ENCODE results near the gene TCAP.

Gene TCAP

DNA sequence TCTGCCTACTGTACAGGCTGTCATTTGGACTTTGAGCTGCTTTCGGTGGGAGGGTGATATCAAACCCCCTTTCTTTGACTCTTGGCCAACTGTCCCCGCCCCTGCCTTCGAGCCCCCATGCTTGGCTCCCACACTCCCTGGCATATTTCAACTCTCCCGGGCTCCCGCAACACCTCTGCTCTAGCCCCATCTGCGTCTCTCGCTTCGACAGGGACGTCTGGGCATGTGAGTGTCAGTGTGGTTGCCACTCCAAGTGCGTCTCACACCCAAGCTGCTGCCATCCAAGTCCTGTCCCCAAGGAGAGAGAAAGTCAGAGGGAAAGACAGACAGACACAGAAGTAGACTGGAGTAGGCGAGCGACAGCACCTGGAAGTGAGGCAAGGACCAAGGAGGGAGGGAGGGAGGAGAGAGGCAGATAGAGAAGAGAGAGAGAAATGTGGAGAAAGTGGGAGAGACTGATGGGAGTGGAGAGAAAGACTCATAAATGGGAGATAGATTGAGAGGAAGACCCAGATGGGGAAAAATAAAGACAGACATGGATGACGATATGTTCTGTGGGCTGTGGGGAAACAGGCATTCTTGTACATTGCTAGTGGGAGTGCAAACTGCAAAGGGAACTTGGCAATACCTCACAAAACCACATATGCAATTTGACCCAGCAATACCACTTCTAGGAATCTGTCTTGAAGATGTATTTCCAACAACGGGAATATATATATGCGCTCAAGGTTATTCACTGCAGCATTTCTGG lies 16.4 kb upstream of the TCAP start:
- no peak for DNase-seq

DNA sequence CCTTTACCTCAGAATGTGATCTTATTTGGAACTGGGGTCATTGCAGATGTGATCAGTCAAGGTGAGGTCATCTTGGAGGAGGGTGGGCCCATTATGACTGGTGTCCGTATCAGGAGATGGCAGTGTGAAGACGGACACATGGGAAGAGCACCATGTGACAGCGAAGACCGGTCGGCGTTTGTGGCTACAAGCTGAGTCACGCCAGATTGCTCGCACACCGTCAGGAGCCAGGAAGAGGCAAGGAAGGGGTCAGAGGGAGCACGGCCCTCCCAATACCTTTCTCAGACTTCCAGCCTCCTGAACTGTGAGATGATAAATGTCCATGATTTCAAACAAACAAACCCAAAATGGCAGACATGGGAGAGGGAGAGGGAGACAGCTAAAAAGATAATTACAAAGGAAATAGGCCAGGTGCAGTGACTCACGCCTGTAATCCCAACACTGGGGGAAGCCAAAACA lies 15.0 kb upstream of the TCAP start:
- no peak for DNase-seq

DNA sequence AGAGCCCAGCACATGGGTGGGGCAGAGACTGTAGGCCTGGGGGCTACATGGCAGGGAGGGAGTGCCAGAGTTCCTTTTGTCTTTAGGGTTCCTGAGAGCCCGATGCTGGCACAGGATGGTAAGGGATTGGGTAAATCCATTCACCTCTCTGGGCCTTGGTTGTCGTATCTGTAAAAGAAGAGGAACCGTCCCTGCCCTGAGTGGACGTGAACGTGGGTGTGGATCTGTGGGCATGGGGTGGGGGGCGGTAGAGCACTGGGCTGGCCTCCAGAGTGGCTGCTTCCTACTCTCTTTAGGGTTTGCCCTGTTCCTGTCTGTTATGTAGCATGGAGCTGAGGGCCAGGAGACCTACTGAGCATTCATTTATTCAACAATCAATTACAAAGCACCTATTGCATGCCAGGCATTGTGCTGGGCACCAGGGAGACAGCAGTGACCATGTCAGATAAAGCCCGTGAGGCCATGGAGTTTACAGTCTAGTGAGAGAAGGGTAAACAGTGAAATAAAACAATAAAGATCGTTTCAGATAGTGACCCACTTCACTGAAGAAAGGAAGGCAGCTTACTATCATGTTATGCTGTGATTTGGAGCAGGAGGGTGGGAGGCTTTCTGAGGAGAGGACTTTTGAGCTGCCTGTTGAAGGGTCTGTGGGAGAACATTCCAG lies 13.1 kb upstream of the TCAP start:
- no peak for DNase-seq

DNA sequence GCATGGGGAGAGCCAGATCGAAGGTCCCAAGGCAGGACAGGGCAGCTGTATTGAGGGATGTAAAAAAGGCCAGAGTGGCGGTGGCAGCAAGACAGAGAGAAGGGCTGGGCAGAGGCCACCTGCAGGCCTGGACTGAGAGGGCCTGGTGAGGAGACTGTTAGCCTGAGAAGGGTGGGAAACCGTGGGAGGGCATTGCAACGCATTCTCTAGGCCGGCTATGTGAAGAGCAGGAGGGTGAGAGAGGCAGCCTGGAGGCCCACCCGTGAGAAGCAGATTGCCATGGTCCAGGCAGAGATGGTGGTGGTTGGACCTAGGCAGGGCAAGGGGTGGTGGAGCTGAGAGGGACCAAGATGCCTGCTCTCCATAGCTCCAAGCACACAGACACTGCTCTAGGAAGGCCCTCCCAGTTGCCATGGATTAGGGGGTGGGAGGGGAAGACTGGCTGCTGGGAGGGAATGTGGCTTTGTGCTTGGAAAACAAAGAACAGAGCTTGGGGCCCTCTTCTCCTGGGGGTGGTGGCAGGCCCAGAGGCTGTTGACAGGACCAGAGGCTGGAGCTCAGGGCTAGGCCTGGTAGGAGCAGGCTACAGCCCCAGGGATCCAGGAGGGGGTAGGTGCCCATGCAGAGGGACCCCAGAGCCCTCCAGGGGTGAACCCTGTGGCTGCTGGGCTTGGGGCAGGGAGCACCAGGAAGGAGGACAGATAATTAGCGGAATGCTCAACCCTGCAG lies 12.4 kb upstream of the TCAP start:
- peak in 38 of 51 donors; percentile 15 to 81 (median 44) for DNase-seq

DNA sequence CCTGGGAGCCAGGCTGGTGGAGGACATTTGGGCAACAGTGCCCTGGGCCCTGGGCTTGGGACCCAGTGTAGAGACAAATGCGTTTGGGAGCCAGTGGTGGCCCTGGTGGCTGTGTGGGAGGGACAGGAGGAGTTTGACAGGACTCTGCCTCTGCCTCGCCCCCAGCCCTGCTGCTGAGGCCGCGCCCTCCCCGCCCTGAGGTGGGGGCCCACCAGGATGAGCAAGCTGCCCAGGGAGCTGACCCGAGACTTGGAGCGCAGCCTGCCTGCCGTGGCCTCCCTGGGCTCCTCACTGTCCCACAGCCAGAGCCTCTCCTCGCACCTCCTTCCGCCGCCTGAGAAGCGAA lies 11.9 kb upstream of the TCAP start:
- peak in 1 of 51 donors; percentile 40 for DNase-seq

DNA sequence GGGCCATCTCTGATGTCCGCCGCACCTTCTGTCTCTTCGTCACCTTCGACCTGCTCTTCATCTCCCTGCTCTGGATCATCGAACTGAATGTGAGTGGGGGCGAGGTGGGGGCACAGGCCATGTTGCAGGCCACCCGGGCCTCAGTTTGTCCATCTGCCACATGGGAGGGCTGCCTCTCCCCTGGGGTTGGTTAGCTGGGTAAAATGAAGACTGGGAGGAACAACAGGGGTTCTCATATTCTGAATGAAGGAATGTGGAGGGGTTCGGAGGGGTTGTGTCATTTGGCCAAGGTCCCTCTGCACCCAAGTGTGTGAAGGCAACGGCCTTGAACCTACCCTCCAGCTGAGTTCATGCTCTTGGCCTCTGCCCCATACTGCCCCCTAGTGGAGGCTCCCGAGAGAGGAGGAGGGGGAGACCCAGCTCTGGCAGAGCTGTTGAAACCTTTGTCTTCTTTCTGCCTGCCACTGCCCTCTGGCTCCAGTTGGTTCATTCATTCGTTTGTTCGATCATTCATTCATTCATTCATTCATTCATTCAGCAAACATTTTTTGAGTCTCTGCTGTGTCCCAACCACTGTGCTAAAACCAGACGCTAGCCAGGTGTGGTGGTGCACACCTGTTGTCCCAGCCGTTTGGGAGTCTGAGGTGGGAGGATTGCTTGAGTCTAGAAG lies 11.4 kb upstream of the TCAP start:
- DNase-seq, result peak in 37 of 51 donors; percentile 11 to 80 (median 47)

DNA sequence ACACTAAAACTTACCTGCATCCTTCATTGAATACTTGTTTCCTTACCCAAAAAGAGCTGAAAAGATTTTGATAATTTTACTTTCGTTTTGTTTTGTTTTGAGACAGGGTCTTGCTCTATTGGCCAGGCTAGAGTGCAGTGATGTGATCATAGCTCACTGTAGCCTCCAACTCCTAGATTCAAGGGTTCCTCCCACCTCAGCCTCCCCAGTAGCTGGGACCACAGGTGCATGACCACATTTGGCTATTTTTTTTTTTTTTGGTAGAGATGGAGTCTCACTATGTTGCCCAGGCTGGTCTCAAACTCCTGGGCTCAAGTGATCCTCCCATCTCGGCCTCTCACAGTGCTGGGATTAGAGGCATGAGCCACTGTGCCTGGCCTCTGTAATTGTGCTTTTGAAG lies 10.0 kb upstream of the TCAP start:
- DNase-seq, result no peak

DNA sequence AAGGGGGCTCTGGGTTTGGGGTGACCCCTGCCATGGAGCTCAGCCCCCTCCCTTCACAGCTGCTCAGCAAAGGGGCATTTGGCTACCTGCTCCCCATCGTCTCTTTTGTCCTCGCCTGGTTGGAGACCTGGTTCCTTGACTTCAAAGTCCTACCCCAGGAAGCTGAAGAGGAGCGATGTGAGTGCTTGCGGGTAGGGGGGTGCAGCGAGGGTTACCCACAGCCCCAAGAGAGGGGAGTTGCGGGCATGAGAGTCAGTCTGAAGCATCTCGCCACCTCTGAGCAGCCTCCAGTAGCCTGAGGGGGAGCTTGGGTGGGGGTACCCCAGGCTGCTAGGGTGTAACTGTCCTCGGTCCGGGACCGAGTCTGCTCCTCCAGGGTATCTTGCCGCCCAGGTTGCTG lies 6.8 kb upstream of the TCAP start:
- DNase-seq, result no peak

DNA sequence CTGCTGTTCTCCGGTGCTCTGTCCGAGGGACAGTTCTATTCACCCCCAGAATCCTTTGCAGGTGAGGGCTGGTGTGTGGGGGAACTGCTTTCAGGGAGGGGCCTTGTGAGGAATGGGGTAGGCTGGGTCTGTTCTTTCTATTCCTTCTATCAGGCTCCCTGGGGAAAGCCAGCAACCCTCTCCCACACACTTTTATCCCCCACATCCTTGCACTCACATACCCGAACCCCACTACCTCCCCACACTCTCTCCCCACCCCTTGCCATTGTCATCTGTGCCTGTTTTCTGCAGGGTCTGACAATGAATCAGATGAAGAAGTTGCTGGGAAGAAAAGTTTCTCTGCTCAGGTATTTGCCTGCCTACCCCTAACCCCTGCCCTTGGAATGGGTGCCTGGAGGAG lies 6.4 kb upstream of the TCAP start:
- DNase-seq, result peak in 1 of 51 donors; percentile 13

DNA sequence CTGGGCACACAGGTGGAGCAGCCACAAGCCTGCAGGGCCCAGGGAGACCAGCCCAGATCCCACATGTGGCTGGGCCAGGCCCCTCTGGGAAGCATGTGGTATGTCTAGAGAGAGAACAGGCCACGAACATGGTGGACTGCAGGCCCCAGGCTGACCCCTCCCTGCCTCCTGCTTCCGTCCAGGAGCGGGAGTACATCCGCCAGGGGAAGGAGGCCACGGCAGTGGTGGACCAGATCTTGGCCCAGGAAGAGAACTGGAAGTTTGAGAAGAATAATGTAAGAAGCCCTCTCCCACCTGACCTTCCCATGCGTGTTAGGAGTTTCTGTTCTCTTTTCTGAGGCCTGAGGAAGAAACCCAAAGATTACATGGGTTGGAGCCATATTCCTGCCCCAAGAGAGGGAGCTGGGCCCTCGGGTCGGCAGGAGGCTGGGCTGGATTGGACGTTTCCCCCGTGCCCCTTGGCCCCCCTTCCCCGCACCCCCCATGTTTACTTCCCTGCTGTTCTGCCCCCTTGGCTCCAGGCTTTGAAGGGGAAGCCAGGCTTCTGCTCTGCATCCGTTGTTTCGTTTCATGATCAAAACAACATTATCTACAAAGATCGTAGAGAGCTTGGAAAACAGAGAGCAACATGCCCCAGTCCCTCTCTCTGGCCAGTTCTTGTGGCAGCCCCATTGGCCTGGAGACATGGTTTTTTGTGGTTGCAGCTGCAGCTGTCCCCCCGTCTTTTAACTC lies 5.7 kb upstream of the TCAP start:
- DNase-seq, result no peak

DNA sequence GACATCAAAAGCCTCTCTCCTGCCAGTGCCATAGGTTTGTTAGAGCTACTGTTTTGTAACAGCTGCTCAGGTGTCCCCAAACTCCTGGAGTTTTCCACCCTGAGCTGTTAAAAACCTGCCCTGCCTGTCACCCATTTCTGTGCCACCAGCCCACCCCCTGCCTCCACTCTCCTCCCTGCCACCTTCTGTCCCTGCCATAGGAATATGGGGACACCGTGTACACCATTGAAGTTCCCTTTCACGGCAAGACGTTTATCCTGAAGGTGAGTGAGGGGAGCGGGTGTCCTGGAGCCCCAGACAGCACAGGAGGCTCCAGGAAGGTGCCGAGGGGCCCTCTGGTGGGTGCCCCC lies 5.2 kb upstream of the TCAP start:
- DNase-seq, result no peak

DNA sequence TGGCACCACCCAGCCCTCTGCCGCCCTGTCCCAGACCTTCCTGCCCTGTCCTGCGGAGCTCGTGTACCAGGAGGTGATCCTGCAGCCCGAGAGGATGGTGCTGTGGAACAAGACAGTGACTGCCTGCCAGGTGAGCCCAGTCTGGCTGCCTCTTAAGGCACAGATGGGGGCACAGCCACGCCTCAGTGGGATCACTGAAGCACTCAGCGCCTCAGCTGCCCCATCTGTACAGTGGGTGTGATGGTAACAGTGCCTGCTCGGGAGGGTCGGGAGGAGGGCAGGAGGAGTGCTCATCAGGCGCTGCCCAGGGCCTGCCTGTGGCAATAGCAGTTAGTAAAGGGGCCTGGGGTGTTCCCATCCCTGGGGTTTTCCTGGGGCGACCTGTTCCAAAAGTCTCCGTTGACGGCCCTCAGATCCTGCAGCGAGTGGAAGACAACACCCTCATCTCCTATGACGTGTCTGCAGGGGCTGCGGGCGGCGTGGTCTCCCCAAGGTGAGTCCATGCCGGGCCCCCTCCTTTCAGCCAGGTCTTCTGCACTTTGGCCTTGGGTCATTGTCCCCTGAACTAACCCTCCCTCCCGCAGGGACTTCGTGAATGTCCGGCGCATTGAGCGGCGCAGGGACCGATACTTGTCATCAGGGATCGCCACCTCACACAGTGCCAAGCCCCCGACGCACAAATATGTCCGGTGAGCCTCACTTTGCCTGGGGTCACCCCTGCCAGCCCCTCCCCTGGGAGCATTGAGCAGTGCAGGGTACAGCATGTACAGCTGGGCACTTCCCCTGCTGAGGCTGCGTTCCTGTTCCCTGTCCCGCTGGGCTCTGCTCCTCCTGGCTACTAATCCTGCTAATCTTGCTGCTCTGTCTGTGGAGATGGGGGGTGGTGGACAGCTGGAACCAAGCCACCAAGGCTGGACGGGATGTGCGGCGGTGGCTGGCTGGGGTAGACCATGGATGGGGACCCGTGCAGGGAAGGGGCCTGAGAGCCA lies 4.5 kb upstream of the TCAP start:
- DNase-seq, result peak in 2 of 51 donors; percentile 21 to 46

DNA sequence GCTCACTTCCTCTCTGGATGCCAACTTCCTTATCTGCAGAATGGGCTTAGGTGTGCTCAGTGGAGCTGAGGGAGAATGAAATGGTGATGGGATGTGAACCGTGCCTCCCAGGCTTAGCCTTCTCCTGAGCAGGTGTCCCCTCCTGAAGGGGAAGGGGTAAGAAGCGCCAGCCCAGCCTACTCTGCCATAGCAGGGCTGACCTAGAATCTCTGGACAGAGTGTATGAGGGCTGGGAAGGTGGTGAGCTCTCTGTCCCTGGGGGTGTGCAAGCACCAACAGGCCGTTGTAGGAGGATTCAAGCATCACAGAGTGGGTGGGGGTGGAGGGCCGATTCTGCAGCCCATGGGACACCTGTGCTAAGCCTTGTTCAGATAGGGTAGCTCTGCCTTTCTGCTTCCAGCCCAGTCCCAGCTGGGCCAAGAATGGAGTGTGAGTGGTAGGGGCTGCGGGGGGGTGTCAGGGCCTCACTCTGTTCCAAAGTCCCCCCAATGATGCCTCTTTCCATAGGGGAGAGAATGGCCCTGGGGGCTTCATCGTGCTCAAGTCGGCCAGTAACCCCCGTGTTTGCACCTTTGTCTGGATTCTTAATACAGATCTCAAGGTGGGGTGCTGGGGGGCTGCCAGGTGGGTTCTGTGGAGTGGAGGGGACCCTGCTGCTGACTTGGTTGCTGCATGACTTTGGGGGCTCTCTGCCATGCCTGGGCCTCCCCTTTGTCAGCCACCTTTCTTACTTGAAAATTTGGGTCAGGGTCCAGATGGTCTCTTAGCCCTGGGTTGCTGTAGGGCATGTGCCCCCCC lies 3.2 kb upstream of the TCAP start:
- no peak for DNase-seq

DNA sequence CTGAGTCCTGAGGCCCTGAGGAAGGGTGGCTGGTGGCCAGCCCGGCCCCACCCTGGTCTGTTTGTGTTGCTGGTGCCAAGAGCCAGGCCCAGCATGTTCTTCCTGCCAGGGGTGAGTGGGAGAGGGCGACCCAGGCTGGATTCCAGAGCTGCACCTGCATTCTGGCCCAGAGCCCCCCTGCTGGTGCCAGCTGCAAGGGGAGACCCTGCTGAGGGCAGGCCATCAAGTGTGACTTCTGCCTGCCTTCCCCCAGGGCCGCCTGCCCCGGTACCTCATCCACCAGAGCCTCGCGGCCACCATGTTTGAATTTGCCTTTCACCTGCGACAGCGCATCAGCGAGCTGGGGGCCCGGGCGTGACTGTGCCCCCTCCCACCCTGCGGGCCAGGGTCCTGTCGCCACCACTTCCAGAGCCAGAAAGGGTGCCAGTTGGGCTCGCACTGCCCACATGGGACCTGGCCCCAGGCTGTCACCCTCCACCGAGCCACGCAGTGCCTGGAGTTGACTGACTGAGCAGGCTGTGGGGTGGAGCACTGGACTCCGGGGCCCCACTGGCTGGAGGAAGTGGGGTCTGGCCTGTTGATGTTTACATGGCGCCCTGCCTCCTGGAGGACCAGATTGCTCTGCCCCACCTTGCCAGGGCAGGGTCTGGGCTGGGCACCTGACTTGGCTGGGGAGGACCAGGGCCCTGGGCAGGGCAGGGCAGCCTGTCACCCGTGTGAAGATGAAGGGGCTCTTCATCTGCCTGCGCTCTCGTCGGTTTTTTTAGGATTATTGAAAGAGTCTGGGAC lies 2.4 kb upstream of the TCAP start:
- no peak for DNase-seq

DNA sequence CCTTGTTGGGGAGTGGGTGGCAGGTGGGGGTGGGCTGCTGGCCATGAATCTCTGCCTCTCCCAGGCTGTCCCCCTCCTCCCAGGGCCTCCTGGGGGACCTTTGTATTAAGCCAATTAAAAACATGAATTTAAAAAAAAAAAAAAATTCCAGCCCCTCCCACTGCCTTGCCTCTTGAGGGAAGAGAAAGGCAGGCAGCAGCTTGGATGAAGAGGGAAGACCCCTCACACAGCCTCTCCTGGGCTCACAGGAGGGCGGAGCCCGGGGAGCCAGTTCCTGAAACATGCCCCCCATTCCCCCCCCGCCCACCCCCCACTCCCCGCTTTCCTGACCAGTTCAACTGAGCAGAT lies 1.8 kb upstream of the TCAP start:
- DNase-seq, result no peak

DNA sequence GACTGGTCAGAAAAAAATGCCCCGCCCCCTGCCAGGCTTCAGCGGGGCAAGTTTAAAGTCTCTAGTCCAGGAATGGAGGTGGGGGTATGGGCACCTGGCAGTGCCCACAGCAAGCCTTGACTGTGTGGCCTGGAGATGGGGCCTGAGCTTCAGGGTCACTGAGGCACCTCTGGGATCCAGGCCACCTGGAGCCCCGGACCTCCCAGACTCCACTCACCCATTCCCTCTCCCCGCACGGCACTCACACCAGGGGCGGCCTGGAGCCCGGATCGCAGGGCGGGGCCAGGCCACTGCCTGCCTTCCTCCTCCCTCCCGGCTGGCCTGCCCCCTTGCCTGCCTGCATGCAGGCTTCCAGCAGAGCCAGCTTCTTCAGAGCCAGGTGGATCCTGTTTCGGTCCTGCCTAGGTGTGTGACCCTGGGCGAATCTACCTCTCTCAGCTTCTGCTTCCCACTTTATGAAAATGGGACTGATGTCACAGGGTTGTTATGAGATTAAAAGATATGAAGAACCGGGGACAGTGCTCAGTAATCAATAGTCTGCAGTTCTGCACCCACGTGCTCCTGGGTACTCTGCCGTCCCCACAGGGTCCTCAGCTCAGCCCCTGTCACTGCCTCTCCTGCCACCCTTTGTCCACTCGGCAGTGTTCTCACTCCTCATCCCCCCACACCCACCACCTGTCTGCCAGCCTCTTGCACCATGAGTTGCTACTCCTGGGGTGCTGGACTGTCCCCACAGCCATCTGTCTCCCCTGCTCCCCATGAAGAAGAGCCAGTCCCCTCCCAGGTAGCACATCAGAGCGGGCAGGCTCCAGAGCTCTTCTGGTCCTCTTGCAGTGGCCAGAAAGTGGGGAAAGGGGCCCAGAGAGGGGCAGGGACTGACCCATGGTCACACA lies 1.2 kb upstream of the TCAP start:
- DNase-seq, result no peak

DNA sequence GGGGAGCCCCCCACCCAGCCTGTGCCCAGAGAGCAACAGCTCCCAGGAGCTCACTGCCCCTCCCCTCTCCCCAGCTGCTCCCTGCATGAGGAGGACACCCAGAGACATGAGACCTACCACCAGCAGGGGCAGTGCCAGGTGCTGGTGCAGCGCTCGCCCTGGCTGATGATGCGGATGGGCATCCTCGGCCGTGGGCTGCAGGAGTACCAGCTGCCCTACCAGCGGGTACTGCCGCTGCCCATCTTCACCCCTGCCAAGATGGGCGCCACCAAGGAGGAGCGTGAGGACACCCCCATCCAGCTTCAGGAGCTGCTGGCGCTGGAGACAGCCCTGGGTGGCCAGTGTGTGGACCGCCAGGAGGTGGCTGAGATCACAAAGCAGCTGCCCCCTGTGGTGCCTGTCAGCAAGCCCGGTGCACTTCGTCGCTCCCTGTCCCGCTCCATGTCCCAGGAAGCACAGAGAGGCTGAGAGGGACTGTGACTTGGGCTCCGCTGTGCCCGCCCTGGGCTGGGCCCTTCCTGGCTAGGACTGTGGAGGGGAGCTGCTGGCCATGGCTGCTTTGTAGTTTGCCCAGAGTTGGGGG lies 584 bp downstream of the TCAP start:
- DNase-seq, result peak in 16 of 51 donors; percentile 15 to 64 (median 33)
